Left lung (tissue), 10 donors: ENCODE results near the gene CXCL13. TPM values are rescaled to one million over a fixed set of nuclear protein-coding genes. Genes with fewer than 3 reads are reported as not detected.

Experiments used
- ATAC-seq: fragments of 200-7000 bp; cut with Tn5 transposase; one replicate; pipeline ENCODE4 v1.9.1; 2020; ENCODE audit warnings: moderate library complexity
- DNase-seq, 4 donors: peaks; one replicate each; pipeline ENCODE4 v3.0.0-alpha.2; 2013 to 2020
- H3K27ac ChIP-seq, 2 donors: fragments of 200-600 bp; sonication (generic) in 1 of 2; one replicate each; pipeline versions ENCODE4 v1.5.0 to v1.8.0; 2020 to 2021
- H3K27me3 ChIP-seq, 2 donors: fragments of 200-600 bp; sonication (generic) in 1 of 2; one replicate each; pipeline versions ENCODE4 v1.5.0 to v1.8.0; 2020 to 2021
- H3K36me3 ChIP-seq, 2 donors: fragments of 200-600 bp; sonication (generic) in 1 of 2; one replicate each; pipeline versions ENCODE4 v1.5.0 to v1.8.0; 2020 to 2021
- H3K4me1 ChIP-seq, 2 donors: fragments of 200-600 bp; one replicate each; pipeline ENCODE4 v1.8.0; 2021
- H3K4me3 ChIP-seq, 2 donors: fragments of 200-600 bp; sonication (generic) in 1 of 2; one replicate each; pipeline versions ENCODE4 v1.5.0 to v1.8.0; 2020 to 2021; ENCODE audit warnings: mild to moderate bottlenecking in 1 of 2
- H3K9me3 ChIP-seq, 2 donors: fragments of 200-600 bp; sonication (generic) in 1 of 2; one replicate each; pipeline versions ENCODE4 v1.5.0 to v1.8.0; 2020 to 2021
- CTCF ChIP-seq, 2 donors: fragments of 200-600 bp; sonication (generic) in 1 of 2; IDR thresholded peaks; one replicate each; pipeline versions ENCODE4 v1.5.0 to v1.8.0; 2021; ENCODE audit warnings: antibody characterized with exemption in 2 of 2
- intact Hi-C, 2 donors: fragments of 100-400 bp; cut with DNase I; formaldehyde crosslinking; loops; one replicate each; pipeline versions ENCODE4 v1.11.2 to v1.14.2; 2022
- polyA plus RNA-seq, 6 donors: library from polyadenylated mRNA; unstranded; fragments of 120-200 nt; gene quantifications; one replicate each; pipeline ENCODE4 v1.2.1, GENCODE V29; 2013; ENCODE audit not compliant: insufficient read length in 6 of 6
- total RNA-seq, 2 donors: library from RNA; stranded (reverse); fragmentation: NEBNext Ultra II Directional; extraction: Animal tissue kit (Norgen Biotek cat#: 25700); gene quantifications; one replicate each; pipeline ENCODE4 v1.2.1, GENCODE V29; 2021
- donor health status: DM: no; HTN: yes; CAD: no.
- donor health status: DM: no; HTN: no; CAD: no.

CXCL13 gene
- total and polyA plus RNA-seq, 8 donors: 0.27 to 3.5 (median 0.58) TPM; not detected in 1

GRCh38 chr4:77581724-77582123, 23.9 kb upstream of the CXCL13 start:
- DNase-seq (no peak), ATAC-seq (peak; percentile 41)
- H3K9me3 ChIP-seq: no peaks in the 10 kb centered on the region
- no peaks in the 10 kb centered on the region for H3K36me3 ChIP-seq
- TF ChIP-seq CTCF (IDR thresholded peaks at IDR 0.05): no peak
- H3K27ac ChIP-seq: no peak overlapping the region
- H3K4me1 ChIP-seq: peaks cover 0 to 3% of the 10 kb centered on the region in 2 donors
- intact Hi-C loops: no loop called here
- H3K27me3 ChIP-seq: no peaks in the 10 kb centered on the region
- no peak overlapping the region for H3K4me3 ChIP-seq

GRCh38 chr4:77582156-77582555, 23.5 kb upstream of the CXCL13 start:
- H3K27ac ChIP-seq: no peak overlapping the region
- intact Hi-C loops: no loop called here
- TF ChIP-seq CTCF (IDR thresholded peaks at IDR 0.05): no peak
- DNase-seq (no peak), ATAC-seq (no peak)
- H3K9me3 ChIP-seq: no peaks in the 10 kb centered on the region
- H3K4me3 ChIP-seq: no peak overlapping the region
- no peaks in the 10 kb centered on the region for H3K27me3 ChIP-seq
- no peaks in the 10 kb centered on the region for H3K36me3 ChIP-seq
- peaks cover 0 to 3% of the 10 kb centered on the region in 2 donors for H3K4me1 ChIP-seq

GRCh38 chr4:77582711-77583110, 22.9 kb upstream of the CXCL13 start:
- intact Hi-C loops: no loop called here
- ATAC-seq (no peak), DNase-seq (no peak)
- no peak overlapping the region for H3K4me3 ChIP-seq
- peaks cover 0 to 3% of the 10 kb centered on the region in 2 donors for H3K4me1 ChIP-seq
- no peak overlapping the region for H3K27ac ChIP-seq
- no peak for TF ChIP-seq CTCF (IDR thresholded peaks at IDR 0.05)
- no peaks in the 10 kb centered on the region for H3K27me3 ChIP-seq
- H3K36me3 ChIP-seq: no peaks in the 10 kb centered on the region
- H3K9me3 ChIP-seq: no peaks in the 10 kb centered on the region

- ATAC-seq: no peak
Measured at GRCh38 chr4:77586951-77587383, 18.7 kb upstream of the CXCL13 start.

GRCh38 chr4:77590482-77590881, 15.1 kb upstream of the CXCL13 start:
- no peaks in the 10 kb centered on the region for H3K27me3 ChIP-seq
- intact Hi-C loops: loop anchor here in 1 of 2 donors (10.0 kb wide), 1 partner anchor 116 kb away; no protein-coding TSS in a partner anchor
- TF ChIP-seq CTCF (IDR thresholded peaks at IDR 0.05): no peak
- H3K27ac ChIP-seq: no peak overlapping the region
- H3K9me3 ChIP-seq: no peaks in the 10 kb centered on the region
- DNase-seq: no peak
- H3K36me3 ChIP-seq: no peaks in the 10 kb centered on the region
- no peak overlapping the region for H3K4me3 ChIP-seq
- no peaks in the 10 kb centered on the region for H3K4me1 ChIP-seq
- ATAC-seq: no peak

More at GRCh38 chr4:77586951-77587383, 18.7 kb upstream of the CXCL13 start:
- no peak overlapping the region for H3K4me3 ChIP-seq
- intact Hi-C loops: no loop called here
- H3K36me3 ChIP-seq: no peaks in the 10 kb centered on the region
- H3K27ac ChIP-seq: no peak overlapping the region
- H3K4me1 ChIP-seq: no peaks in the 10 kb centered on the region
- no peak for TF ChIP-seq CTCF (IDR thresholded peaks at IDR 0.05)
- no peaks in the 10 kb centered on the region for H3K27me3 ChIP-seq
- H3K9me3 ChIP-seq: no peaks in the 10 kb centered on the region
- DNase-seq: no peak
